GM11168 (cell line): ENCODE measurements around the gene PIAS1.

ENCODE experiments used
- in situ Hi-C: fragments of 300-500 bp; cut with MboI; formaldehyde crosslinking; loops from one replicate; pipeline ENCODE4 v1.12.0; 2022; ENCODE audit warnings: low sequenced_read_pairs; ENCODE audit not compliant: unreplicated experiment

PIAS1 gene

GRCh38 chr15:68034081-68034480, 20.0 kb upstream of the PIAS1 start:
- in situ Hi-C loops = no loop called here

GRCh38 chr15:68034719-68035293, 19.3 kb upstream of the PIAS1 start:
- in situ Hi-C loops = no loop called here

DNA sequence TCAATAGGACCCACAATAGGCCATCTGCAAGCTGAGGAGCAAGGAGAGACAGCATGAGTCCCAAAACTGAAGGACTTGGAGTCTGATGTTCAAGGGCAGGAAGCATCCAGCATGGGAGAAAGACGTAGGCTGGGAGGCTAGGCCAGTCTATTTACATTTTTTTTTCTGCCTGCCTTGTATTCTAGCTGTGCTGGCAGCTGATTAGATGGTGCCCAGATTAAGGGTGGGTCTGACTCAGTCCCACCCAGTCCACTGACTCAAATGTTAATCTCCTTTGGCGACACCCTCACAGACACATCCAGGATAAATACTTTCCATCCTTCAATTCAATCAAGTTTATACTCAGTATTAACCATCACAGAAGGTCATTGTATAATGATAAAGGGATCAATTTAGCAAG, 15.9 kb upstream of the PIAS1 start:
- in situ Hi-C loops = no loop called here

DNA sequence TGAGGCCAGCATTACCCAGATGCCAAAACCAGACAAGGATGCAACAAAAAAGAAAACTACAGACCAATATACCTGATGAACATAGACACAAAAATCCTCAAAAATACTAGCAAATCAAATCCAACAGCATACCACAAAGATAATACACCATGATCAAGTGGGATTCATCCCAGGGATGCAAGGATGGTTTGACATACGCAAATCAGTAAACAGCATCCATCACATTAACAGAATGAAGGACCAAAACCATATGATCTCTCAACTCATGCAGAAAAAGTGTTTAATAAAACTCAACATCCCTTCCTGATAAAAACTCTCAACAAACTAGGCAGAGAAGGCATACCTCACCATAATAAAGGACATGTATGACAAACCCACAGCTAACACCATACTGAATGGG, 14.0 kb upstream of the PIAS1 start:
- in situ Hi-C loops = no loop called here

DNA sequence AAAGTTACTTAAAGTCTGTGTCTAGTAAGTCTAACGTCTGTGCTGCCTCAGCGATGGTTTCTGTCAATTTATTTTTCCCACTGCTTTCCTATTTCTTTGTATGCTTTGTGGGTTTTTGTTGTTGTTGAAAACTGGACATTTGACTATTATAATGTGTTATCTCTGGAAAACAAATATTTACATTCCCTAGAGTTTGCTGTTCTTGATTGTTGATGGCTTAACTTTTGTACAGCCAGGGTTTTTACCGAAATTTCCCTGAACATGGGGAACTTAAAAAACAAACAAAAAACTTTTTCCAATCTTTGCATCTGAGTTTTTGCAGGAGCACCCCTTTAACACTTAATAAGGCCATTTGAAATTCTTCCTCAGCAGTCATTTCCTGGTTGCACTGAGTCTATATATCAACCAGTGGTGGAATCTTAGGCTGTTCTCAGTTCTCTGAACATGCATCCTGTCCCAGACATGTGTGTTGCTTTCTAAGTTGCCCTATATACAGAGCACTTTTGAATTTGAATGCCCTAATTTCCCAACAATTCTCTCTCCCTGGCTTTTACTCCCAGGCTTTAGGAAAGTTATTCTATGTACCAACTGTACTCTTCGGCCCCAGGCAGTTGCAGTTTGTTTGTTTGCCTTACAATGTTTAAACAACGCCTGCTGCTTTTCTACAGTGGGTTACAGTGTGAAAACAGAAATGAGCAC, 11.8 kb upstream of the PIAS1 start:
- in situ Hi-C loops = no loop called here

- in situ Hi-C loops = no loop called here
Measured at GRCh38 chr15:68042855-68043222, 11.3 kb upstream of the PIAS1 start.

DNA sequence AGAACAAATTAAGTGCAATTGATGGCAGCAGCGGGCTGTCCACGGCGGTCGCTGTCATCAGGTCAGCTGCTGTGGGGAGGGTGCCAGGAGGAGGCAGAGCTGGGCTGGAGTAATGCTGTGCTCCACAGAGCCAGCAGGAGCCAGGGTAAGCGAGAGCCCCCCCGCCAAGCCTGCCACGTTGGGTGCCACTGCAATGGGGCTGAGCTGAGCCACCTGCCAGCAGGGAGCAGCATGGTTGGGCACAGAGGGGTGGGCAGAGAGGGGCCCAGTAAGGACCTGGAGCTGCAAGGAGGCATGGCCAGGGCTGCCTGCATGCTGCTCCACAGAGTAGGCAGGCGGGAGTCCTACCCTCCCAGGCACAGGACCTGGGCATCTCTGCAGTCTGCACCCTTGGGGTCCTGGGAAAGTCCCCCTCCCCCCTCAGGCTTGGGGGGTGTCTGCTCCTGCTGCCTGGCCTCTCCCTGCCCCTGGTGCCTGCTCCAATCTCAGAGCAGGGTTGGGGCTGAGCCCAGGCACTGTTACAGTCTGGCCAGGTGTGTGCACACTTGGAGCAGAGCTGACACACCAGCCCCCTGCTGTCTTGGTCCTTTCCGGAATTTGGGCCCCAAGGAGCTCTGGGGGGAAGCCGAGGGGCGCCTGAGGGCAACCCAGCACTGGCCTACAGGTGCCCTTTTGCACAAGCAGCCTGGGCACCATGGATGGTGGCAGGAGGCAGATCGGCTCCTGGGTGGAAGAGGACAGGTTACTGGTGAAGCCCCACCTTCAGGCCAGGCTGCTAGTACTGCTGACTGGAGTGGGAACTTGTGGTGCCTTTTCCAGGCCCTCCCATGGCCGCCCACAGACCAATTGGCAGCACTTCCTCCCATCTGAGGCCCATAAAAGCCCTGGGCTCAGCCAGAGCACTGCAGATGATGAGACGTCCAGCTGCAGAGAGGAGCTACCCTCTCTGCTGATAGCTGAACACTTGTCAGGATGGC, 8.5 kb upstream of the PIAS1 start:
- in situ Hi-C loops = no loop called here

- in situ Hi-C loops = no loop called here
Measured at GRCh38 chr15:68047826-68048225, 6.3 kb upstream of the PIAS1 start.

DNA sequence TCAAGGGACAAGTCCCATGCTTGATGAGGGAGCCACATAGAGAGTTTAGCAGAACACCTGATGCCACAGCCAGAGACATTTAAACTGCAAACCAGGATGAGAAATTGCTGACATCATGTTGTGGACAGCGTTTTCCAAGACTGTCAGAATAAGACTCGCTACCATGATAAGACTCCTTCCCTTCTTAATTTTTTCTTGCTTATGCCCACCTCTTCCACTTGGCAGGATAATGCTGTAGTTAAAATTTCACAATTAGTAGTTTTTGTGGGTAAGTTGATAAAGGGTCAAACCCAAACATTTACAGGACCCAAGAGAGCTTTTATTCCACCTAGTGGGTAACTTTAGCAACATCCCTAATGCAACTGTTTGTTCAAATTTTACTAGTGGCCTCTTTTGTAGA, 3.0 kb upstream of the PIAS1 start:
- in situ Hi-C loops = loop anchor here (10.0 kb wide), 1 partner anchor 176 kb away; no protein-coding TSS in a partner anchor

GRCh38 chr15:68051907-68052306, 2.2 kb upstream of the PIAS1 start:
- in situ Hi-C loops = loop anchor here (10.0 kb wide), 1 partner anchor 177 kb away; no protein-coding TSS in a partner anchor

DNA sequence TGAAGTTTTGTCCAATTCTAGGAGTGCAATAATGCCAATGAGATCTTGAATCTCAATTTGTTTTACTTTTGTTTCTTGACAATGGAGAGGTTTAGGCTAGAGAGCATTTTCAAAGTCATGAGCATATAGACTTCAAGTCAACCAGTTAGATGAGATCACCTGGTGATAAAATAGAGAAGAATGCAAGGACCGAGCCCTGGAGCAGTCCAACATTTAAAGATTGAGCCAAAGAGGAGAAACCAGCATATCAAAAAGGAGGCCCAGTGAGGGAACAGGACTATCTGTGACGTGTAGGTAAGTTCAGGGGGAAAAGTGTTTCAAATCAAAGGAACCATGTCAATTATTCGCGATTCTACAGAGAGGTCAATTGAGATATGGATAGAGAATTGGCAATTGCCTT, 1.7 kb upstream of the PIAS1 start:
- in situ Hi-C loops = loop anchor here (10.0 kb wide), 1 partner anchor 178 kb away; no protein-coding TSS in a partner anchor

DNA sequence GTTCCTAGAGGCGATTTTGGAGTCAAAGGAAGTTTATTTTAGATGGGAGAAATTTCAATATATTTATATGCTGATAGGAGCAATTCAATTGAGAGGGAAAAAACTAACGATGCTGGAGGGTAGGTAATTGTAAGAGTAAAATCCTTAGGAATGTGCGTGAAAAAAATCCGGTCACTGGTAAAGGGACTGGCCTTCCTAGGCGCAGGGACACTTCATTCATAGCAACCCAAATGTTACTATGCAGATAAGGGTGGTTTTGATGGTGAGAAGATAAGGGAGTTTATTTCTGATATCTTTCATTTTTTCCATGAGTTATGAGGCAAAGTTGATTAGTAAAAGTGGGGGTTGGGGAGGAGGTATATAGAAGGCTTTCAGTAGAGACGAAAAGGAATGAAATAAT, 1.1 kb upstream of the PIAS1 start:
- in situ Hi-C loops = loop anchor here (10.0 kb wide), 1 partner anchor 178 kb away; no protein-coding TSS in a partner anchor

GRCh38 chr15:68054628-68055223, 611 bp downstream of the PIAS1 start:
- in situ Hi-C loops = loop anchor here (5.0 to 10.0 kb wide), 2 partner anchors 98 to 180 kb away; no protein-coding TSS in a partner anchor

GRCh38 chr15:68055224-68055705, 1.1 kb downstream of the PIAS1 start:
- in situ Hi-C loops = loop anchor here (5.0 to 10.0 kb wide), 2 partner anchors 97 to 180 kb away; no protein-coding TSS in a partner anchor

GRCh38 chr15:68056097-68056865, 2.2 kb downstream of the PIAS1 start:
- in situ Hi-C loops = loop anchor here (5.0 to 10.0 kb wide), 2 partner anchors 96 to 181 kb away; no protein-coding TSS in a partner anchor

DNA sequence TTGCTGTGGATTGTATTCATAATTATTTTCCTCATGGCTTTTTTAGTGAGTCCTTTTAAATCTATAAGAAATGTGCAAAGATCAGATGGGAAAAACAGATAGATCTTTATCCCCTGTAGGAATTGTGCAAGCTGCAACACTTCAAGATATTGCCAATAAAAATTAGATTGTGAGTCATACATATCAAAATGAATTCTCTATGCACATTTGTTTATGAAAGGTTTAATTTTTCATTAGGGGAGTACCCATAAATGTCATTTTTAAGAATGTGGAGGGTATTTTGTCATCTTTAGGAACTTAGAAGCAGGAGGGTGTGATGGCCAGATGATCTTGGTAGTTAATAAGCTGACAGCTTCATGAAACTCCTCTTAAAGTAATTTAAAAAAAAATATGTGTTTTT, 2.9 kb downstream of the PIAS1 start:
- in situ Hi-C loops = loop anchor here (5.0 to 10.0 kb wide), 2 partner anchors 95 to 182 kb away; no protein-coding TSS in a partner anchor

DNA sequence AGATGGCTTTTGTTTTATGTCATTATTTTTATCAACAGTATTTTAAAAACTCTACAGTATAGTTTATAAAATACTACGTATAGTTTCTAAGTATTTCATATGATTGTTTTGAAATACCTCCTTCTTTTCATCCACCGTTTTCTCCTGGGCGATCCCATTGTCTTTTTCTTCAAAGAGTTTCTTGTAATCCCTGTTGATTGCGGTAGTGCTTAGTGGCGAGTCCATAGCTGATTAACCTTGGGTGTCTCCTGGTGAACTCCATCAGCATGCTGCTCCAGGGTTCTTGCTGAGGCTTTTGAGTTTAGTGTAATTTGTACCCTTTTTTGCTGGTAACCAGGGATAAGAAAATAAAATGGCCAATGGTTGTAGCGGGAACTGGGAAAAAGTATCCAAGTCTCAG, 3.6 kb downstream of the PIAS1 start:
- in situ Hi-C loops = loop anchor here (5.0 to 10.0 kb wide), 2 partner anchors 95 to 183 kb away; no protein-coding TSS in a partner anchor

- in situ Hi-C loops = loop anchor here (5.0 to 10.0 kb wide), 2 partner anchors 93 to 184 kb away; no protein-coding TSS in a partner anchor
Measured at GRCh38 chr15:68058970-68059369, 4.9 kb downstream of the PIAS1 start.

DNA sequence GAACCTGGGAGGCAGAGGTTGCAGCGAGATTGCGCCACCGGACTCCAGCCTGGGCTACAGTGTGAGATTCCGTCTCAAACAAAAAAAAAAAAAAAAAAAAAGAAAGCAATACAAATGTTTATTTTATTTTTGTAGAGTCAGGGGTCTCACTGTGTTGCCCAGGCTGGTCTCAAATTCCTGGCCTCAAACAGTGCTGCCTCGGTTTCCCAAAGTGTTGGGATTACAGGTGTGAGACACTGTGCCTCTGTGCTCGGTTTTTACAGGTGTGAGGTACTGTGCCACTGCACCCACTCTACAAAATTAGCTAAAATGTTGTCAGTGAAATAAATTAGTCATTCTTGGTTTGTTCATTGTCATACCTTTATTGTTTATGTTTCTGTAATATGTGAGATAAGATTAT, 5.5 kb downstream of the PIAS1 start:
- in situ Hi-C loops = loop anchor here (5.0 to 10.0 kb wide), 2 partner anchors 93 to 185 kb away; no protein-coding TSS in a partner anchor
